Measurements from ENCODE around the gene IL20. TPM values are rescaled to one million over a fixed set of nuclear protein-coding genes. Genes with fewer than 3 reads are reported as not detected.

The IL20 gene
- total RNA-seq, 1 experiment from 2014 or later = not detected

GRCh38 chr1:206833106-206833680 is 32.2 kb upstream of the IL20 start:
- no peak for TF ChIP-seq REST (IDR thresholded peaks at IDR 0.05; ENCODE audit: insufficient read depth in 1 of 2, low read depth in 2 of 2, low read length in 1 of 2)
- no peak for TF ChIP-seq SIN3A (IDR thresholded peaks at IDR 0.05; ENCODE audit: borderline replicate concordance, insufficient read depth, low read depth, low read length)
- TF ChIP-seq, protein P1, sequence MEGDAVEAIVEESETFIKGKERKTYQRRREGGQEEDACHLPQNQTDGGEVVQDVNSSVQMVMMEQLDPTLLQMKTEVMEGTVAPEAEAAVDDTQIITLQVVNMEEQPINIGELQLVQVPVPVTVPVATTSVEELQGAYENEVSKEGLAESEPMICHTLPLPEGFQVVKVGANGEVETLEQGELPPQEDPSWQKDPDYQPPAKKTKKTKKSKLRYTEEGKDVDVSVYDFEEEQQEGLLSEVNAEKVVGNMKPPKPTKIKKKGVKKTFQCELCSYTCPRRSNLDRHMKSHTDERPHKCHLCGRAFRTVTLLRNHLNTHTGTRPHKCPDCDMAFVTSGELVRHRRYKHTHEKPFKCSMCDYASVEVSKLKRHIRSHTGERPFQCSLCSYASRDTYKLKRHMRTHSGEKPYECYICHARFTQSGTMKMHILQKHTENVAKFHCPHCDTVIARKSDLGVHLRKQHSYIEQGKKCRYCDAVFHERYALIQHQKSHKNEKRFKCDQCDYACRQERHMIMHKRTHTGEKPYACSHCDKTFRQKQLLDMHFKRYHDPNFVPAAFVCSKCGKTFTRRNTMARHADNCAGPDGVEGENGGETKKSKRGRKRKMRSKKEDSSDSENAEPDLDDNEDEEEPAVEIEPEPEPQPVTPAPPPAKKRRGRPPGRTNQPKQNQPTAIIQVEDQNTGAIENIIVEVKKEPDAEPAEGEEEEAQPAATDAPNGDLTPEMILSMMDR (IDR thresholded peaks at IDR 0.05) = no peak
- TF ChIP-seq POLR2AphosphoS5 (IDR thresholded peaks at IDR 0.05; ENCODE audit: low read depth, low read length) = no peak
- TF ChIP-seq TCF7L2 (IDR thresholded peaks at IDR 0.05; ENCODE audit: low read depth, low read length) = no peak
- no peak for ATAC-seq
- H3K27me3 ChIP-seq (ENCODE audit: control insufficient read depth, insufficient read depth, low read length) = peaks cover 31% of the 10 kb centered on the region
- ChIA-PET POLR2A (interaction anchor here (0.9 kb wide), 1 partner anchor 104 kb away, joined by 3 read pairs; no protein-coding TSS in a partner anchor), CTCF (no interaction called here)
- H3K27ac ChIP-seq (ENCODE audit: low read length) = no peak overlapping the region
- no peak for DNase-seq (ENCODE audit: low read depth, low spot score)
- no TSS peak for BruUV-seq (replicated peaks)
- H3K4me1 ChIP-seq (ENCODE audit: control insufficient read depth, insufficient read depth, low read length) = no peaks in the 10 kb centered on the region
- intact Hi-C loops (cut with micrococcal nuclease; ENCODE audit: unreplicated experiment) = no loop called here
- H3K36me3 ChIP-seq (ENCODE audit: control insufficient read depth, insufficient read depth, low read length) = no peaks in the 10 kb centered on the region
- no peak overlapping the region for H3K4me3 ChIP-seq (ENCODE audit: low read depth in 2 of 2, low read length in 2 of 2)
- no peaks in the 10 kb centered on the region for H3K9me3 ChIP-seq (ENCODE audit: control insufficient read depth, insufficient read depth, low read depth, low read length)
- in situ Hi-C loops (cut with HindIII; ENCODE audit: low pct_unique_long_range_greater_than_20kb, low sequenced_read_pairs) = no loop called here

DNA sequence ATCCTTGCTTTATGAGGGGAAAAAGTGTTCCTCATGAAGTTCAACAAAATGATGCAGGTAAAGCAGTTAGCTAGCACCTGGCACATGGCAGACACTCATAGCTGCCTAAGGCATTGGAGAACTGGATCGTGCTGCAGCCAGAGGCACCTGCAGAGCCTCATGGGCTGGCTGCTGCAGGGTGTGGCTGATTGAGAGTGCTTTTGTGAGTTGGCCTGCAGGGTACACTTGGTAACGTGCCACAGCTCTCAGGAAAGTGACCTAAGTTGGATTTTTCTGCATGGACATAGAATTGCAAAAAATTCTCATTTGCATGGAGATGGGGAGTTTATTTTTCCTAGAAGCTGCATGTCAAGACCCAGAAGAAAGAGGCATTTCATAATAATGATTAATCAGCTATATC is 31.6 kb upstream of the IL20 start:
- no TSS peak for BruUV-seq (replicated peaks)
- intact Hi-C loops (cut with micrococcal nuclease; ENCODE audit: unreplicated experiment) (no loop called here), in situ Hi-C loops (cut with HindIII; ENCODE audit: low pct_unique_long_range_greater_than_20kb, low sequenced_read_pairs) (no loop called here)
- TF ChIP-seq SIN3A (IDR thresholded peaks at IDR 0.05; ENCODE audit: borderline replicate concordance, insufficient read depth, low read depth, low read length) (no peak), REST (IDR thresholded peaks at IDR 0.05; ENCODE audit: insufficient read depth in 1 of 2, low read depth in 2 of 2, low read length in 1 of 2) (no peak), POLR2AphosphoS5 (IDR thresholded peaks at IDR 0.05; ENCODE audit: low read depth, low read length) (no peak), TCF7L2 (IDR thresholded peaks at IDR 0.05; ENCODE audit: low read depth, low read length) (no peak)
- TF ChIP-seq, protein P1 (IDR thresholded peaks at IDR 0.05) = no peak
- H3K4me1 ChIP-seq (ENCODE audit: control insufficient read depth, insufficient read depth, low read length) = no peaks in the 10 kb centered on the region
- POLR2A ChIA-PET = no interaction called here
- ATAC-seq = no peak
- no peak for DNase-seq (ENCODE audit: low read depth, low spot score)
- no peaks in the 10 kb centered on the region for H3K9me3 ChIP-seq (ENCODE audit: control insufficient read depth, insufficient read depth, low read depth, low read length)
- H3K36me3 ChIP-seq (ENCODE audit: control insufficient read depth, insufficient read depth, low read length) = no peaks in the 10 kb centered on the region
- H3K4me3 ChIP-seq (ENCODE audit: low read depth in 2 of 2, low read length in 2 of 2) = no peak overlapping the region
- no peak overlapping the region for H3K27ac ChIP-seq (ENCODE audit: low read length)
- CTCF ChIA-PET = no interaction called here
- peaks cover 31% of the 10 kb centered on the region for H3K27me3 ChIP-seq (ENCODE audit: control insufficient read depth, insufficient read depth, low read length)
